GM23248 (cell line): ENCODE measurements around the gene SPATS2L. TPM values are rescaled to one million over a fixed set of nuclear protein-coding genes. Genes with fewer than 3 reads are reported as not detected.

Experiments
- DNase-seq: peaks from one replicate; pipeline ENCODE4 v3.0.0-alpha.2; 2015
- H2AFZ ChIP-seq: fragments of 200-600 bp; sonication (generic); 2 replicates; pipeline ENCODE4 v1.6.1; 2016; ENCODE audit warnings: antibody characterized with exemption
- H3F3A ChIP-seq: fragments of 200-600 bp; sonication (generic); 2 replicates; pipeline ENCODE4 v1.6.1; 2016; ENCODE audit warnings: mild to moderate bottlenecking, antibody characterized with exemption, mixed run types; ENCODE audit not compliant: insufficient read depth
- H3K27ac ChIP-seq: fragments of 200-600 bp; sonication (generic); 2 replicates; pipeline ENCODE4 v1.5.1; 2016; ENCODE audit warnings: mild to moderate bottlenecking
- H3K27me3 ChIP-seq: fragments of 200-600 bp; sonication (generic); replicated peaks from 2 replicates; pipeline ENCODE4 v1.6.1; 2016; ENCODE audit warnings: mild to moderate bottlenecking; ENCODE audit not compliant: insufficient read depth
- H3K36me3 ChIP-seq: fragments of 200-600 bp; sonication (generic); 2 replicates; pipeline ENCODE4 v1.6.1; 2016; ENCODE audit warnings: low read depth, mild to moderate bottlenecking
- H3K4me1 ChIP-seq: fragments of 200-600 bp; sonication (generic); 2 replicates; pipeline ENCODE4 v1.6.1; 2016; ENCODE audit warnings: mild to moderate bottlenecking; ENCODE audit not compliant: insufficient read depth
- H3K4me2 ChIP-seq: fragments of 200-600 bp; sonication (generic); one replicate; pipeline ENCODE4 v1.6.1; 2016; ENCODE audit warnings: mild to moderate bottlenecking; ENCODE audit not compliant: unreplicated experiment
- H3K4me3 ChIP-seq: fragments of 200-600 bp; sonication (generic); 2 replicates; pipeline ENCODE4 v1.5.1; 2016; ENCODE audit warnings: mild to moderate bottlenecking
- H3K79me2 ChIP-seq: fragments of 200-600 bp; sonication (generic); 2 replicates; pipeline ENCODE4 v1.6.1; 2016; ENCODE audit warnings: mild to moderate bottlenecking; ENCODE audit not compliant: insufficient read depth
- H3K9ac ChIP-seq: fragments of 200-600 bp; sonication (generic); 2 replicates; pipeline ENCODE4 v1.6.1; 2016; ENCODE audit warnings: mild to moderate bottlenecking
- H3K9me2 ChIP-seq: fragments of 200-600 bp; sonication (generic); 2 replicates; pipeline ENCODE4 v1.6.1; 2016; ENCODE audit warnings: mixed run types, mild to moderate bottlenecking, moderate library complexity; ENCODE audit not compliant: insufficient read depth
- H3K9me3 ChIP-seq: fragments of 200-600 bp; sonication (generic); one replicate; pipeline ENCODE4 v1.6.1; 2017; ENCODE audit warnings: low read depth
- H4K20me1 ChIP-seq: fragments of 200-600 bp; sonication (generic); 2 replicates; pipeline ENCODE4 v1.6.0; 2016; ENCODE audit not compliant: insufficient read depth
- EZH2 ChIP-seq: fragments of 200-600 bp; sonication (generic); IDR thresholded peaks from 2 replicates; pipeline ENCODE4 v1.6.1; 2018; ENCODE audit warnings: antibody characterized with exemption, mild to moderate bottlenecking; ENCODE audit not compliant: insufficient read depth, poor library complexity, severe bottlenecking
- EZH2phosphoT487 ChIP-seq: fragments of 200-600 bp; sonication (generic); IDR thresholded peaks from 2 replicates; pipeline ENCODE4 v1.6.1; 2018; ENCODE audit warnings: antibody characterized with exemption, moderate library complexity, mild to moderate bottlenecking, low read depth; ENCODE audit not compliant: insufficient read depth
- WGBS, 2 experiments: methylation state at CpG; one replicate each; pipeline ENCODE4 v1.1.6; 2015 to 2017; ENCODE audit warnings: low lambda C conversion rate in 2 of 2, low coverage in 1 of 2; ENCODE audit errors: missing lambda C conversion rate in 2 of 2; 5-methylcytosine and 5-hydroxymethylcytosine counted together
- in situ Hi-C: fragments of 300-500 bp; cut with MboI; formaldehyde crosslinking; loops from 2 replicates; pipeline ENCODE4 v1.15.0; 2020
- polyA plus RNA-seq: library from polyadenylated mRNA; unstranded; fragments of >200 nt; fragmentation: Nextera tagmentation; extraction: Ambion mirVana; gene quantifications from 2 replicates; pipeline ENCODE4 v1.2.1, GENCODE V29; 2016
- total RNA-seq: library from RNA; depleted of rRNA; stranded (reverse); fragments of >200 nt; shearing (Covaris generic); gene quantifications from 2 replicates; pipeline ENCODE4 v1.2.3, GENCODE V29; 2014

SPATS2L gene
- total and polyA plus RNA-seq, 2 experiments from 2014 or later = 78.3 to 128 TPM

DNA sequence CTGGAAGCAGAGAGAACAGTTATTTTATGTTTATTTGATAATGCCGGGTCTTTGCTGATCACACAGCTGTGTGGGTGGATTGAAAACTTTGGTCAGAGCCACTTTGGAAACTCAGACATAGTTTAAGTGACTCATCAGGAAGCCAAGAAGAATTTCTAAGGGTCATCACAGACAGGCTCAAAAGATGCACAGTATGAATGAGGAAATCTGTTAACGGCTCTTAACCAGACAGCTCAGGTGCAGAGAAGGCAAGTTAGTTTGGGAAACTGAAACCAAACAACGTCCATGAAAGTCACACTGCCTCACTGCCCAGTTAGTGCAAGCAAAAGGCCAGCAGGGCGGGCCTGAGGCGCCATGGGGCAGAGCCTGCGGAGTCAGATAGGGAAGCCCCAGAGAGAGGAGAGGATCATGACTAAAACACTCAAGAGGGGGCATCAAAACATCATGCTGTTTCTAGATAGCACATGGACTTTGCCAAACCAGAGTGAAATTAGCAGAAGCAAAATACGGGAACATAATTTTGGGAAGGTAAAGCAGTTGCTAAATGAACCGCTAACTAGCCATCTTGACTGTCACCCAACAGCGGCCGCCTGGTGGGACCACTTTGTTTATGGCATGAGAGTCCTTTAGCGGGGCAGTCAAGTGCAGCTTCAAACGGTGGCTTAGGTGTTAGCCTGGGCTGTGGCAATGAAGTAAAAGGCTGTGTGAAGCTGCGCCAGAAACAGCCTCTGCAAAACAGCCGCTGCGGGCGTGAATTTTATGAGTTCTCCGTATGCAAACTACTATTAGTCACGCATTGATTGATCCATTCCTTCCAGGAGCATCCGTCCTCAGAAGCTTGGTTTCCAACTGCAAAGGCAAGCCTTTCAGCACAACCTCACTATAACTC, 102.2 kb downstream of the SPATS2L start:
- H3K9me3 ChIP-seq = no peaks in the 10 kb centered on the region
- no peak for TF ChIP-seq EZH2phosphoT487
- TF ChIP-seq EZH2 = no peak
- no peaks in the 10 kb centered on the region for H3K9me2 ChIP-seq
- H3K4me2 ChIP-seq = peak overlapping the region; percentile 46
- peak overlapping the region; percentile 90 for H3K27ac ChIP-seq
- H3K9ac ChIP-seq = peak overlapping the region; percentile 26; the same call in 1 of the 2 replicates
- peaks cover 66% of the 10 kb centered on the region for H3F3A ChIP-seq
- 0 out of 2 replicates have a peak, but pooled peaks cover 7% of the 10 kb centered on the region for H3K36me3 ChIP-seq
- in situ Hi-C loops = no loop called here
- no peaks in the 10 kb centered on the region for H4K20me1 ChIP-seq
- peak; percentile 93 for DNase-seq
- no peak overlapping the region for H2AFZ ChIP-seq
- H3K27me3 ChIP-seq = no peaks in the 10 kb centered on the region
- H3K79me2 ChIP-seq = peaks cover 71% of the 10 kb centered on the region
- peak overlapping the region; percentile 52 for H3K4me3 ChIP-seq
- 54 to 58% methylated on average over 19 of the region's 19 CpGs for WGBS, 2 experiments
- peaks cover 68% of the 10 kb centered on the region for H3K4me1 ChIP-seq

DNA sequence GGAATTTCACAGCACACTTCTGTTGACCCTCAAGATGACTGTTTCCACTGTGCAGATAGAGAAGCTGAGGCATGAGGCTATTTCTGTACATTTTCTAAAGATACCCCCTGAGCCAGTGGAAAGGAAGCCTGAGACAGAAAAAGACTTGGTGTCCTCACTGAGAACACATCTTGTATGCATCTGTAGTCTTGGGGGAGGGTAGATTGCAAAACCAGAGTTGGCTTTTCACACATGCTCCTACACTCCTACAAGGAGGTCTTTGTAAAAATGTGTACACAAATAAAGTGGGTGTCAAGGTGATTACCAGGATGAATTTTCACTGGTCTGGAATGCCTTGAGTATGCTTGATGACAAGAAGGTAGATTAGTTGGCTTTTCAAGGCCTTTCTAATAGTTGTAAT, 105.3 kb downstream of the SPATS2L start:
- no peak overlapping the region for H3K27ac ChIP-seq
- H3K4me1 ChIP-seq = peaks cover 40% of the 10 kb centered on the region
- H3K9me3 ChIP-seq = no peaks in the 10 kb centered on the region
- H2AFZ ChIP-seq = no peak overlapping the region
- DNase-seq = peak; percentile 39
- no peaks in the 10 kb centered on the region for H3K9me2 ChIP-seq
- H3F3A ChIP-seq = peaks cover 35% of the 10 kb centered on the region
- TF ChIP-seq EZH2phosphoT487 (no peak), EZH2 (no peak)
- no peaks in the 10 kb centered on the region for H3K27me3 ChIP-seq
- no peak overlapping the region for H3K9ac ChIP-seq
- peaks cover 10% of the 10 kb centered on the region; the same call in 1 of the 2 replicates for H3K36me3 ChIP-seq
- H3K79me2 ChIP-seq = peaks cover 56% of the 10 kb centered on the region
- H4K20me1 ChIP-seq = no peaks in the 10 kb centered on the region
- H3K4me2 ChIP-seq = peak overlapping the region; percentile 9
- no peak overlapping the region for H3K4me3 ChIP-seq
- in situ Hi-C loops = no loop called here

DNA sequence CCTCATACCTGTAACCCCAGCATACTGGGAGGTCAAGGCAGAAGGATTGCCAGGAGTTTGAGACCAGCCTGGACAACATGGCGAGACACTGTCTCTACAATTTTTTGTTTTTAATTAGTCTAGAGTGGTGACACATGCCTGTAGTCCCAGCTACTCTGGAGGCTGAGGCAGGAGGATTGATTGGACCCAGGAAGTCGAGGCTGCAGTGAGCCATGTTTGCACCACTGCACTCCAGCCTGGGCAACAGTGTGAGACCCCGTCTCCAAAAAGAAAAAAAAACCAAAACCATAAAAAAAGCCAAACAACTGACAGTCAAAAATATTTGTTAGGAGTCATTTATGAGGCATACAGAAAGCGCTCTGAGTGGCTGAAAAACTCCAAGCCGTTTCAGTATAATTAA, 107.9 kb downstream of the SPATS2L start:
- Histone ChIP-seq H3K9me2 (no peaks in the 10 kb centered on the region), H2AFZ (no peak overlapping the region), H3F3A (peaks cover 9% of the 10 kb centered on the region; the same call in 1 of the 2 replicates), H3K4me2 (no peak overlapping the region), H3K27me3 (no peaks in the 10 kb centered on the region), H3K36me3 (peaks cover 22% of the 10 kb centered on the region), H3K9ac (no peak overlapping the region), H3K79me2 (peaks cover 38% of the 10 kb centered on the region), H4K20me1 (no peaks in the 10 kb centered on the region), H3K4me1 (peaks cover 15% of the 10 kb centered on the region), H3K9me3 (no peaks in the 10 kb centered on the region), H3K4me3 (no peak overlapping the region), H3K27ac (no peak overlapping the region)
- TF ChIP-seq EZH2 (no peak), EZH2phosphoT487 (no peak)
- in situ Hi-C loops = no loop called here
- no peak for DNase-seq
- 96 to 99% methylated on average over 5 of the region's 5 CpGs for WGBS, 2 experiments

DNA sequence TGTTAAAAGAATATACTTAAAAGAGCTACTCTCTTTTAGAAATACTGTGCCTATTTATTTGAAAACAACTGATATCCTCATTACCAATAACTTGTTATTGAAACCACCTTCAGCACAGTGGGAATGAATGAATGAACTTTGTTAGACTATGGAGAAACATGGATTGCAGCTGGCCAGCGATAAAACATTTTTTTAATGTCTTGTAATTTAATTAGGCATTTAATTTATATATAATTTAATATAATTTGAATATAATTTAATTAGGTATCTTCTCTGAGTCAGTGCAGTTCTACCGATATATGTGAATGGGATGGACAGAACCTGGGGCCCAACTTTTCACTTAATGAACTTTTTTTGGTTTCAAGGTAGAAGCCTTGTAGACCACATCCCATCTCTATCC, 109.0 kb downstream of the SPATS2L start:
- no peaks in the 10 kb centered on the region for H4K20me1 ChIP-seq
- H3F3A ChIP-seq = 0 out of 2 replicates have a peak, but pooled peaks cover 1% of the 10 kb centered on the region
- no peak for DNase-seq
- no peak overlapping the region for H3K9ac ChIP-seq
- H3K27me3 ChIP-seq = no peaks in the 10 kb centered on the region
- H3K9me3 ChIP-seq = no peaks in the 10 kb centered on the region
- peaks cover 27% of the 10 kb centered on the region for H3K79me2 ChIP-seq
- H3K4me2 ChIP-seq = no peak overlapping the region
- TF ChIP-seq EZH2phosphoT487 (no peak), EZH2 (no peak)
- H3K36me3 ChIP-seq = peaks cover 32% of the 10 kb centered on the region
- no peak overlapping the region for H2AFZ ChIP-seq
- no peaks in the 10 kb centered on the region for H3K9me2 ChIP-seq
- 98 to 99% methylated on average over 2 of the region's 2 CpGs for WGBS, 2 experiments
- H3K4me1 ChIP-seq = peaks cover 17% of the 10 kb centered on the region
- H3K4me3 ChIP-seq = no peak overlapping the region
- no peak overlapping the region for H3K27ac ChIP-seq
- in situ Hi-C loops = no loop called here
